NCI-H1694 treated with DMSO at 0.1 percent for 48 hours (cell line): ENCODE measurements around the gene VDR.
"Not testable (repeated sequence)": the region's sequence is repeated elsewhere in the genome, so short reads cannot be mapped to it uniquely, and the experiment has no call there.

Source experiments
- DNase-seq: peaks from one replicate; lab custom pipeline; 2025; lab: John Stamatoyannopoulos, UW

The VDR gene

GRCh38 chr12:47846294-47846996 is 58.3 kb downstream of the VDR start:
- DNase-seq, result no peak

GRCh38 chr12:47845081-47845480 is 59.7 kb downstream of the VDR start:
- no peak for DNase-seq

- DNase-seq, result no peak
Measured at GRCh38 chr12:47844264-47845019, 60.4 kb downstream of the VDR start.

GRCh38 chr12:47843226-47843980 is 61.4 kb downstream of the VDR start:
- DNase-seq, result no peak

GRCh38 chr12:47842543-47842942 is 62.3 kb downstream of the VDR start:
- not testable (repeated sequence) for DNase-seq

GRCh38 chr12:47841910-47842309 is 62.9 kb downstream of the VDR start:
- no peak for DNase-seq

- no peak for DNase-seq
Measured at GRCh38 chr12:47841501-47841900, 63.3 kb downstream of the VDR start.

- no peak for DNase-seq
Measured at GRCh38 chr12:47840571-47840970, 64.2 kb downstream of the VDR start.

GRCh38 chr12:47839214-47839876 is 65.4 kb downstream of the VDR start:
- no peak for DNase-seq

- peak; percentile 15 for DNase-seq
Measured at GRCh38 chr12:47838286-47838931, 66.4 kb downstream of the VDR start.

- peak; percentile 59 for DNase-seq
Measured at GRCh38 chr12:47837190-47838171, 67.3 kb downstream of the VDR start.

GRCh38 chr12:47835831-47836155 is 69.0 kb downstream of the VDR start:
- no peak for DNase-seq

GRCh38 chr12:47835006-47835830 is 69.6 kb downstream of the VDR start:
- DNase-seq, result no peak

- DNase-seq, result no peak
Measured at GRCh38 chr12:47834199-47834903, 70.4 kb downstream of the VDR start.

GRCh38 chr12:47833591-47834012 is 71.2 kb downstream of the VDR start:
- no peak for DNase-seq

- DNase-seq, result no peak
Measured at GRCh38 chr12:47832263-47832933, 72.4 kb downstream of the VDR start.

GRCh38 chr12:47829584-47829983 is 75.2 kb downstream of the VDR start:
- no peak for DNase-seq

GRCh38 chr12:47828976-47829482 is 75.8 kb downstream of the VDR start:
- DNase-seq, result no peak
